DOHH2 (cell line): Measurements from ENCODE around the gene CACNA2D3.

Experiments
- EZH2phosphoT487 ChIP-seq: fragments of 200-600 bp; sonication (generic); IDR thresholded peaks from 2 replicates; pipeline ENCODE4 v1.6.1; 2017; ENCODE audit warnings: borderline replicate concordance, mild to moderate bottlenecking, antibody characterized with exemption, low read length, moderate library complexity, mixed read lengths
- TF ChIP-seq, protein P1 (sequence below): fragments of 200-600 bp; sonication (generic); IDR thresholded peaks from one replicate; pipeline ENCODE4 v1.5.1; 2014; ENCODE audit warnings: antibody characterized with exemption, mild to moderate bottlenecking, low read depth, low read length; ENCODE audit not compliant: poor library complexity, severe bottlenecking

GRCh38 chr3:54915976-54916375 is 793.6 kb downstream of the CACNA2D3 start:
- TF ChIP-seq, protein P1, sequence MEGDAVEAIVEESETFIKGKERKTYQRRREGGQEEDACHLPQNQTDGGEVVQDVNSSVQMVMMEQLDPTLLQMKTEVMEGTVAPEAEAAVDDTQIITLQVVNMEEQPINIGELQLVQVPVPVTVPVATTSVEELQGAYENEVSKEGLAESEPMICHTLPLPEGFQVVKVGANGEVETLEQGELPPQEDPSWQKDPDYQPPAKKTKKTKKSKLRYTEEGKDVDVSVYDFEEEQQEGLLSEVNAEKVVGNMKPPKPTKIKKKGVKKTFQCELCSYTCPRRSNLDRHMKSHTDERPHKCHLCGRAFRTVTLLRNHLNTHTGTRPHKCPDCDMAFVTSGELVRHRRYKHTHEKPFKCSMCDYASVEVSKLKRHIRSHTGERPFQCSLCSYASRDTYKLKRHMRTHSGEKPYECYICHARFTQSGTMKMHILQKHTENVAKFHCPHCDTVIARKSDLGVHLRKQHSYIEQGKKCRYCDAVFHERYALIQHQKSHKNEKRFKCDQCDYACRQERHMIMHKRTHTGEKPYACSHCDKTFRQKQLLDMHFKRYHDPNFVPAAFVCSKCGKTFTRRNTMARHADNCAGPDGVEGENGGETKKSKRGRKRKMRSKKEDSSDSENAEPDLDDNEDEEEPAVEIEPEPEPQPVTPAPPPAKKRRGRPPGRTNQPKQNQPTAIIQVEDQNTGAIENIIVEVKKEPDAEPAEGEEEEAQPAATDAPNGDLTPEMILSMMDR = no peak
- no peak for TF ChIP-seq EZH2phosphoT487
